Activated CD8-positive, alpha-beta T cell treated with anti-CD3 and anti-CD28 coated beads for 36 hours (primary cell): ENCODE data around the gene C2orf76. TPM values are rescaled to one million over a fixed set of nuclear protein-coding genes. Genes with fewer than 3 reads are reported as not detected.

ENCODE experiments used
- ATAC-seq: fragments of 200-7000 bp; cut with Tn5 transposase; one replicate; pipeline ENCODE4 v1.10.0; 2021; ENCODE audit warnings: mild to moderate bottlenecking, moderate library complexity
- CTCF ChIA-PET: fragments of 350-600 bp; sonication (Branson Sonifier 250); formaldehyde crosslinking; loops from one replicate; lab custom pipeline; 2021; ENCODE audit warnings: antibody characterized with exemption; lab: Charles Lee
- POLR2A ChIA-PET: fragments of 350-600 bp; sonication (Branson Sonifier 250); formaldehyde crosslinking; loops from one replicate; lab custom pipeline; 2021; ENCODE audit warnings: antibody characterized with exemption; lab: Charles Lee
- DNase-seq: peaks from one replicate; pipeline ENCODE4 v3.0.0-alpha.2; 2020
- H3K27ac Mint-ChIP-seq: one replicate; pipeline ENCODE4 v1.8.0; 2021; ENCODE audit warnings: mild to moderate bottlenecking, mixed read lengths
- H3K27me3 Mint-ChIP-seq: one replicate; pipeline ENCODE4 v1.8.0; 2021; ENCODE audit warnings: mixed read lengths
- H3K36me3 Mint-ChIP-seq: one replicate; pipeline ENCODE4 v1.8.0; 2021; ENCODE audit warnings: low read depth, mixed read lengths
- H3K4me1 Mint-ChIP-seq: one replicate; pipeline ENCODE4 v1.8.0; 2021; ENCODE audit warnings: low read depth, mixed read lengths
- H3K4me3 Mint-ChIP-seq: one replicate; pipeline ENCODE4 v1.8.0; 2021; ENCODE audit warnings: mild to moderate bottlenecking, moderate library complexity, mixed read lengths
- H3K9me3 Mint-ChIP-seq: one replicate; pipeline ENCODE4 v1.8.0; 2021; ENCODE audit warnings: mixed read lengths
- intact Hi-C: fragments of 100-400 bp; cut with micrococcal nuclease; formaldehyde crosslinking; loops from one replicate; pipeline ENCODE4 v1.10.0; 2022
- total RNA-seq, 2 experiments: library from RNA; stranded (reverse); gene quantifications; one replicate each; pipeline ENCODE4 v1.2.3, GENCODE V29; 2021
- TF ChIP-seq, protein P1 (sequence below): fragments of 200-600 bp; IDR thresholded peaks from one replicate; pipeline ENCODE4 v1.8.0; 2022; ENCODE audit warnings: antibody characterized with exemption, mild to moderate bottlenecking

The C2orf76 gene
- total RNA-seq, 2 experiments from 2014 or later, result 9.6 to 11.5 TPM

GRCh38 chr2:119292226-119292625 lies 74.4 kb downstream of the C2orf76 start:
- TF ChIP-seq, protein P1, sequence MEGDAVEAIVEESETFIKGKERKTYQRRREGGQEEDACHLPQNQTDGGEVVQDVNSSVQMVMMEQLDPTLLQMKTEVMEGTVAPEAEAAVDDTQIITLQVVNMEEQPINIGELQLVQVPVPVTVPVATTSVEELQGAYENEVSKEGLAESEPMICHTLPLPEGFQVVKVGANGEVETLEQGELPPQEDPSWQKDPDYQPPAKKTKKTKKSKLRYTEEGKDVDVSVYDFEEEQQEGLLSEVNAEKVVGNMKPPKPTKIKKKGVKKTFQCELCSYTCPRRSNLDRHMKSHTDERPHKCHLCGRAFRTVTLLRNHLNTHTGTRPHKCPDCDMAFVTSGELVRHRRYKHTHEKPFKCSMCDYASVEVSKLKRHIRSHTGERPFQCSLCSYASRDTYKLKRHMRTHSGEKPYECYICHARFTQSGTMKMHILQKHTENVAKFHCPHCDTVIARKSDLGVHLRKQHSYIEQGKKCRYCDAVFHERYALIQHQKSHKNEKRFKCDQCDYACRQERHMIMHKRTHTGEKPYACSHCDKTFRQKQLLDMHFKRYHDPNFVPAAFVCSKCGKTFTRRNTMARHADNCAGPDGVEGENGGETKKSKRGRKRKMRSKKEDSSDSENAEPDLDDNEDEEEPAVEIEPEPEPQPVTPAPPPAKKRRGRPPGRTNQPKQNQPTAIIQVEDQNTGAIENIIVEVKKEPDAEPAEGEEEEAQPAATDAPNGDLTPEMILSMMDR, result no peak
- no peaks in the 10 kb centered on the region for H3K36me3 Mint-ChIP-seq
- H3K4me3 Mint-ChIP-seq, result no peak overlapping the region
- DNase-seq (no peak), ATAC-seq (no peak)
- no peaks in the 10 kb centered on the region for H3K4me1 Mint-ChIP-seq
- POLR2A ChIA-PET, result no interaction called here
- intact Hi-C loops, result no loop called here
- no peaks in the 10 kb centered on the region for H3K27me3 Mint-ChIP-seq
- CTCF ChIA-PET, result interaction anchor here (1.1 kb wide), 2 partner anchors 10 to 28 kb away, joined by 3 to 4 read pairs; no protein-coding TSS in a partner anchor
- no peaks in the 10 kb centered on the region for H3K9me3 Mint-ChIP-seq
- H3K27ac Mint-ChIP-seq, result no peak overlapping the region

GRCh38 chr2:119291588-119292167 lies 75.0 kb downstream of the C2orf76 start:
- CTCF ChIA-PET, result interaction anchor here (1.0 to 1.1 kb wide), 3 partner anchors 9 to 410 kb away, joined by 3 to 4 read pairs (median 3); no protein-coding TSS in a partner anchor
- POLR2A ChIA-PET, result no interaction called here
- intact Hi-C loops, result no loop called here
- no peak overlapping the region for H3K27ac Mint-ChIP-seq
- no peaks in the 10 kb centered on the region for H3K4me1 Mint-ChIP-seq
- no peak overlapping the region for H3K4me3 Mint-ChIP-seq
- ATAC-seq, result no peak
- H3K9me3 Mint-ChIP-seq, result no peaks in the 10 kb centered on the region
- no peaks in the 10 kb centered on the region for H3K36me3 Mint-ChIP-seq
- H3K27me3 Mint-ChIP-seq, result no peaks in the 10 kb centered on the region
- no peak for DNase-seq
- TF ChIP-seq, protein P1, result no peak

GRCh38 chr2:119290859-119291587 lies 75.6 kb downstream of the C2orf76 start:
- Mint-ChIP-seq H3K27me3 (no peaks in the 10 kb centered on the region), H3K36me3 (no peaks in the 10 kb centered on the region), H3K4me1 (no peaks in the 10 kb centered on the region), H3K4me3 (no peak overlapping the region), H3K27ac (no peak overlapping the region), H3K9me3 (no peaks in the 10 kb centered on the region)
- TF ChIP-seq, protein P1, result no peak
- POLR2A ChIA-PET, result interaction anchor here (0.6 kb wide), 1 partner anchor 9 kb away, joined by 3 read pairs; no protein-coding TSS in a partner anchor
- ATAC-seq (no peak), DNase-seq (peak; percentile 7)
- CTCF ChIA-PET, result interaction anchor here (1.0 kb wide), 1 partner anchor 409 kb away, joined by 3 read pairs; no protein-coding TSS in a partner anchor
- intact Hi-C loops, result no loop called here

GRCh38 chr2:119289642-119290041 lies 77.0 kb downstream of the C2orf76 start:
- Mint-ChIP-seq H3K4me1 (no peaks in the 10 kb centered on the region), H3K9me3 (no peaks in the 10 kb centered on the region), H3K27me3 (no peaks in the 10 kb centered on the region), H3K36me3 (no peaks in the 10 kb centered on the region), H3K27ac (no peak overlapping the region), H3K4me3 (no peak overlapping the region)
- no peak for DNase-seq
- ChIA-PET CTCF (no interaction called here), POLR2A (interaction anchor here (0.7 kb wide), 1 partner anchor 354 kb away, joined by 3 read pairs; no protein-coding TSS in a partner anchor)
- TF ChIP-seq, protein P1, result no peak
- ATAC-seq, result no peak
- intact Hi-C loops, result no loop called here

DNA sequence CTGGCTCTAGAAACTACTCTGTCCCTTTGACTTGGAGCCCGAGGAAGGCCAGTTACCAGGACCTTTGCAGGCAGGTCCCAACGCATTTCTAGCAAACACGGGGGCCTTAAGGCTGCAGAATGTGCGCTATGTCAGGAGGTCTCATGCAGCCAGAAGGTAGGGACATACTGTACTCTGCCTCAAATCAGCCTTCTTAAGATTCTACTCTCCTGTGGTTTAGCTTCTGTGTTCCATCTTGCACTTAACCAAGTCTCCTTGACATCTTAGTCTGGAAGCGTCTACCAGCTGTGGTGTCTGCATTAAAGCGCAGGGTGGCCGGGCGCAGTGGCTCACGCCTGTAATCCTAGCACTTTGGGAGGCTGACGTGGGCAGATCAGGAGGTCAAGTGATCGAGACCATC lies 77.5 kb downstream of the C2orf76 start:
- TF ChIP-seq, protein P1, result no peak
- Mint-ChIP-seq H3K36me3 (no peaks in the 10 kb centered on the region), H3K4me3 (no peak overlapping the region), H3K9me3 (no peaks in the 10 kb centered on the region), H3K4me1 (no peaks in the 10 kb centered on the region), H3K27ac (no peak overlapping the region), H3K27me3 (no peaks in the 10 kb centered on the region)
- intact Hi-C loops, result no loop called here
- POLR2A ChIA-PET, result interaction anchor here (0.7 kb wide), 1 partner anchor 353 kb away, joined by 3 read pairs; no protein-coding TSS in a partner anchor
- CTCF ChIA-PET, result no interaction called here
- no peak for DNase-seq
- ATAC-seq, result no peak
